Measurements from ENCODE around the gene ASF1A.

The ASF1A gene

DNA sequence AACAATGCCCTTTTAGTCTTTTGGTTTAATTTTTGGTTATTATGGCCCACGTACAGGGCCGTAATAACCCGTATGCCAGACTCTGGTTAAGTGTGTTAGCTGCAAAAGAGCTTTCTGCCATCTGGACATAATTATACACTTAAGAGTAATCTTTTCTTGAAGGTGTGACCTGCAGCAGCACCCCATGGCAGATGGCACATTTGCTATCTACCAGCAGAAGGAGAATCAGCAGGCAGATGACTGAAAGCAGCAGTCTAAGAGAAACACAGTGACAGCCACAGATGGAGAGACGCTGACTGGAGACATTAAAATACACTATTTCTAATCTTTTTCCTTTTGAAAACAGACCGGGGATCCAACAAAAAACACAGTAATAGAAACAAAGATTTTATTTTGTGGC, 18.7 kb downstream of the ASF1A start:
- in situ Hi-C loops (cut with MboI; ENCODE audit: low sequenced_read_pairs), result no loop called here

GRCh38 chr6:118913161-118913560, 19.2 kb downstream of the ASF1A start:
- in situ Hi-C loops (cut with MboI; ENCODE audit: low sequenced_read_pairs), result no loop called here

GRCh38 chr6:118914598-118914997, 20.6 kb downstream of the ASF1A start:
- in situ Hi-C loops (cut with MboI; ENCODE audit: low sequenced_read_pairs), result no loop called here

DNA sequence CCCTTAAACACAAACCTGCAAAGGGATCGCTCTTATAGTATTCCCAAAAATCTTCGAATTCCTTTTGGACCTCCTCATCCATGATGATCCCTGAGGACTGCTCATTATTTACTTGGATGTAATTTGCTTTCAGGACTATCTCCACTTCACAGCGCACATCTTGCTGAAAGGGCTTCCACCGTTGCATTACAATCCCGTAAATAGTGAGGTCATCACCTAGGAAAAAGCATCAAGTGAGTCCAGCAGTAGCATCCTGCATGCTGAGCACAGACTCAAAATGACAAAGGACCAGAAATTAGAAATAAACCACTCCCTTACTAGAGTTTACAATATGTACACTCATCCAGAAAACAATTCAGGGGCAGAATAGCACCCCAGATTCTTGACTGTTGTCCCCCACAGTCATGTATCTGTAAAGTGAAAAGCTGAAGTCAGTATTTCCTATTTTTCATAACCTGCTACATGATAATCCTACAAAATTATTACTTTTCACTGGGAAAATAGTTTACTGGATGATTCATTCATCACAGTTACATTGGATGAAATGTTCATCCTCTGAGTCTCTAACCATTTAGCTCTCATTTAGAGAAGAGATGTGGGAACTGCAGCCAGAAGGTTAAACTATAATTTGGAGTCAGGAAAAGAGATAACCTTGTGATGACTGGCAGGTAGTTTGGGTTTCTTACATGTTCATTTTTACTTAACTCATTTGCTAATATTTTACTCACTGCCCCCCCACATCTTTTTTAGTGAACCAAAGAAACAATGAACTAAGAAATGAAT, 23.8 kb downstream of the ASF1A start:
- in situ Hi-C loops (cut with MboI; ENCODE audit: low sequenced_read_pairs), result no loop called here

GRCh38 chr6:118918329-118918725, 24.4 kb downstream of the ASF1A start:
- in situ Hi-C loops (cut with MboI; ENCODE audit: low sequenced_read_pairs), result no loop called here

DNA sequence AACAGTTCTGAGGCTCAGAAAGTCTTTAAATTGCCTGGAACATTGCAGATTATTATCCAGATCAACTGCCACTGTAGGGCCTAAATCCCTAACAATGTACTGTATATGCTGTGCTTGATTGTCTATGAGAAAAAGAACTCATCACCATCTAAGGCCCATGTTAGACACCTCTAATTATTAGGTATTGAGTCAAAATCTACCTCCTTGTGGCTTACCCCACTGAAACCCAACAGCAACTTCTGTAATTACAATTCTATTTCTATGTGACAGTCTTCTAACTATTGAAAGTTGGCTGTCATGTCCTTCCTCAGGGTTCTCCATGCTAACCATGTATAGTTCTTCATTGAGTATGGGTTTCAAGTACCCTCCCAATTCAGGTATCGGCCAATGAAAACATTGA, 27.1 kb downstream of the ASF1A start:
- in situ Hi-C loops (cut with MboI; ENCODE audit: low sequenced_read_pairs), result no loop called here

DNA sequence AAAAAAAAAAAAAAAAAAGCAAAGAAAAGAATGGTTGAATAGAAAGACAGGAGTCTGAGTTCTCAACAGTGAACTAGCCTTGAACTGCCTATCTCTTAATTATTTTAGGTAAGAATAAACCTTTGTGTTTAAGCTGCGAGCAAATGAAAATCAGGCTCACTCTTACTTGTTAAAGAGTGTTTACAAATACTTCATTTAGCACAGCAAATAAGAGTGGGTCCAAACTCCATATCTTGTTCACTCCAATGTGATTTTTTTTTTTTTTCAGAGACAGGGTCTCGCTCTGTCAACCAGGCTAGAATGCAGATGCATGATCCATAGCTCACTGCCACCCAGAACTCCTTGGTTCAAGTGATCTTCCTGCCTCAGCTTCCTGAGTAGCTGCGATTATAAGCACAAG, 29.1 kb downstream of the ASF1A start:
- in situ Hi-C loops (cut with MboI; ENCODE audit: low sequenced_read_pairs), result no loop called here

GRCh38 chr6:118930680-118931079, 36.7 kb downstream of the ASF1A start:
- in situ Hi-C loops (cut with MboI; ENCODE audit: low sequenced_read_pairs), result no loop called here

DNA sequence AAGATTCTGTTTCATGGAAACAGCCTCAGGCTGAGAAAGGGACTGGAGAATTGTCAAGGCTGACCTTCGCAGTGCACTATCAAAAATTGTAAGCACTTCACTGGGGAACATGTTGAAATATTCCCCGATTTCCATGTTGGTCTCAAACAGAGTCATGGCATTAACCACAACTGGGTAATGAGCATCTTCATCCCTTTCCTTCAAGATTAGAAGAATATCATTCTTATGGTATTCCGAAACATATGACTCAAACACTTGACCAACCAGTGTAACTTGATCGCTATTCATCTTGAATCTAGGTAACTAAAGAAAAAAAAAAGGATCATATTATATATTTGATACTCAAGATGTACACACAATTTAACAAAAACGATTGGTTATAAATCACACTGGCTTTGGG, 37.5 kb downstream of the ASF1A start:
- in situ Hi-C loops (cut with MboI; ENCODE audit: low sequenced_read_pairs), result no loop called here

GRCh38 chr6:118932421-118932820, 38.5 kb downstream of the ASF1A start:
- in situ Hi-C loops (cut with MboI; ENCODE audit: low sequenced_read_pairs), result no loop called here

GRCh38 chr6:118933855-118934460, 40.0 kb downstream of the ASF1A start:
- in situ Hi-C loops (cut with MboI; ENCODE audit: low sequenced_read_pairs), result no loop called here

DNA sequence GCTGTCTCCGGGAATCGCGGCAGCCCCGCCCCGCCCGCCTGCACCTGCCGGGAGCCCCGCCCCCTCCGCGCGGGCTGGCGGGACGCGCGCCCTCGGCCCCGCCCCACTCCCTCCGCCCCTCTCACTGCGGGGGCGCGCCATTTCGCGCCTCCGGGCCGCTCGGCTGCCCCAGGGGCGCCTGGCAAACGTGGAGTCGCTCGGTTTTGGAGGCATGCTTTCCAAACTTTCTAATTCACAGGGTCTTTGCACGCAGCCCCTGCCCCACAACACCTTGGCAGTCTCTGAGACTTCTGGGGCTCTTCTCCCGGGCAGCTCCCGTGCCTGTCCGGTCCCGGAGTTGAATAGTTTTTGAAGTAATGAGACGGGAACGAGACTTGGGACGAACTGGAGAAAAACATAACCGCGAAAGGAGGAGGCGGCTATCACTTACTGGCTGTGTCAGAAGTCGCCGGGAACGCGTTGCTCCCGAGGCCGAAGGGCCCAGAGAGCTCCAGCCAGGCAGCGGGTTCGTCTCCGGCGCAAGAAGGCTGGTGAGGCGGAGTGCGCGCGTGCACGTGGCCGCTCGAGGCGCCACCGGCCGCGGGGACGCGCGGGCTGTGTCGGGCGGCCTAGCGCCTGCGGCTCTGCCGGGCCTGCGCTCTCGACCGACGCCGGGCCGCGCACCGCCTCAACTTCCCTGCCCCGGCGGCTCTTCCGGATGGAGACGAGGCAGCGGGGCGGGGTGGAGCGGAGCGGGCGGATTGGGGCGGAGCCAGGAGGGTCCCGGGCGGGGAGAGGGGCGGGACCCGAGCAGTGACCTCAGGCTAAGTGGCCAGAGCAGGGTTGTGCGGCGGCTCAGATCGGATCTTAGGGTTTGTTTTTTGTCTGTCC, 40.7 kb downstream of the ASF1A start, which contains the start of gene MCM9:
TSS of gene MCM9 (minus strand) at position 699 of the 870 bp plus-strand sequence. CDS start 3,436 bp downstream, outside the sequence.
- in situ Hi-C loops (cut with MboI; ENCODE audit: low sequenced_read_pairs), result no loop called here

DNA sequence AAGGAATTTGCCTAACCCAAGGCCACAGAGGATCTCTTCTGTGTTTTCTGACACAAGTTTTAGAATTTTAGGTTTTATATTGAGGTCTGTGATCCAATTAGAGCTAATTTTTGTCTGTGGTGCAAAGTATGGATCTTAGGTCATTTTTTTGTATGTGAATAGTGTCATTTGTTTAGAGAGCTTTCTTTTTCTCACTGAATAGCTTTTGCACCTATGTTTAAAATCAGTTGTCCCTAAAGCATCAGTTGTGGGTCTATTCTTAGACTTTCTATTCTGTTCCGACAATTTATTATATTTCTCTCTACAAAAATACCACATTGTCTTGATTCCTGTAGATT, 41.3 kb downstream of the ASF1A start:
- in situ Hi-C loops (cut with MboI; ENCODE audit: low sequenced_read_pairs), result no loop called here

GRCh38 chr6:118935978-118936703, 42.2 kb downstream of the ASF1A start:
- in situ Hi-C loops (cut with MboI; ENCODE audit: low sequenced_read_pairs), result no loop called here

DNA sequence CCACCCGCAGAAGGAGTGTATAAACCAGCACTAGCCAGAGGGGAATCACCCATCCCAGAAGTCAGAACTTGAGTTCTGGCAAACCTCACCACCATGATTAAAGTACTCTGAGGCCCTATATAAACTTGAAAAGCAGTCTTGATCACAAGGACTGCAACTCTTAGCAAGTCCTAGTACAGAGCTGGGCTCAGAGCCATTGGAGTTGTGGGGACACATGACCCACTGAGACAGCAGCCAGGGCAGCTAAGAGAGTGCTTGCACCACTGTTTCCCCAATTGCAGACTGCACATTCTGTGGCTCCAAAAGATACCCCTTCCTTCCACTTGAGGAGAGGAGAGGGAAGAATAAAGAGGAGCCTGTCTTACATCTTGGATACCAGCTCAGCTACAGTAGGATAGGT, 45.7 kb downstream of the ASF1A start:
- in situ Hi-C loops (cut with MboI; ENCODE audit: low sequenced_read_pairs), result no loop called here

GRCh38 chr6:118940770-118941169, 46.8 kb downstream of the ASF1A start:
- in situ Hi-C loops (cut with MboI; ENCODE audit: low sequenced_read_pairs), result no loop called here

GRCh38 chr6:118945217-118945616, 51.3 kb downstream of the ASF1A start:
- in situ Hi-C loops (cut with MboI; ENCODE audit: low sequenced_read_pairs), result no loop called here

- in situ Hi-C loops (cut with MboI; ENCODE audit: low sequenced_read_pairs), result no loop called here
Measured at GRCh38 chr6:118952683-118953082, 58.7 kb downstream of the ASF1A start.

- in situ Hi-C loops (cut with MboI; ENCODE audit: low sequenced_read_pairs), result no loop called here
Measured at GRCh38 chr6:118953391-118953790, 59.4 kb downstream of the ASF1A start.

All from HL-60/S4 treated with phorbol 12-myristate 13-acetate at 8.2 ng/mL for 4 days and 3 days (cell line).